Measurements from ENCODE around the gene TBCD. TPM values are rescaled to one million over a fixed set of nuclear protein-coding genes. Genes with fewer than 3 reads are reported as not detected.

Gene TBCD
- total RNA-seq, 1 donor, result 22.5 TPM

DNA sequence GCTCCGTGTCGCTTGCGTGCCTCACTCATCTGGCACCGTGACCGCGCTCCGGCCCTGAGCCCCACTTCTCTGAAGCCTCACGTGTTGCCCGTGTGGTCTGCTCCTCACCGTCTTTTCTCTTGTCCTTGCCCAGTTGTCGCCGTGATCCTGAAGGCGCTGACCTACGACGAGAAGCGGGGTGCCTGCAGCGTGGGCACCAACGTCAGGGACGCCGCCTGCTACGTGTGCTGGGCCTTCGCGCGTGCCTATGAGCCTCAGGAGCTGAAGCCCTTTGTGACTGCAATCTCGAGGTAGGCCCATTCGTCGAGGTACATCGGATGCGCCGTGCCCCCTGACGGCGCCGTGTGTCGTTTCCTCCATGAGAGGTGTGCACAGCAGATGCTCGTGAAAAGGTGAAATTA, 118.2 kb downstream of the TBCD start:
- TF ChIP-seq, protein P1, sequence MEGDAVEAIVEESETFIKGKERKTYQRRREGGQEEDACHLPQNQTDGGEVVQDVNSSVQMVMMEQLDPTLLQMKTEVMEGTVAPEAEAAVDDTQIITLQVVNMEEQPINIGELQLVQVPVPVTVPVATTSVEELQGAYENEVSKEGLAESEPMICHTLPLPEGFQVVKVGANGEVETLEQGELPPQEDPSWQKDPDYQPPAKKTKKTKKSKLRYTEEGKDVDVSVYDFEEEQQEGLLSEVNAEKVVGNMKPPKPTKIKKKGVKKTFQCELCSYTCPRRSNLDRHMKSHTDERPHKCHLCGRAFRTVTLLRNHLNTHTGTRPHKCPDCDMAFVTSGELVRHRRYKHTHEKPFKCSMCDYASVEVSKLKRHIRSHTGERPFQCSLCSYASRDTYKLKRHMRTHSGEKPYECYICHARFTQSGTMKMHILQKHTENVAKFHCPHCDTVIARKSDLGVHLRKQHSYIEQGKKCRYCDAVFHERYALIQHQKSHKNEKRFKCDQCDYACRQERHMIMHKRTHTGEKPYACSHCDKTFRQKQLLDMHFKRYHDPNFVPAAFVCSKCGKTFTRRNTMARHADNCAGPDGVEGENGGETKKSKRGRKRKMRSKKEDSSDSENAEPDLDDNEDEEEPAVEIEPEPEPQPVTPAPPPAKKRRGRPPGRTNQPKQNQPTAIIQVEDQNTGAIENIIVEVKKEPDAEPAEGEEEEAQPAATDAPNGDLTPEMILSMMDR (IDR thresholded peaks at IDR 0.05; ENCODE audit: insufficient read depth, low read depth, low read length), result no peak
- H3K4me3 ChIP-seq (ENCODE audit: low read depth, low read length), result no peak overlapping the region
- DNase-seq (ENCODE audit: low read depth), result no peak

DNA sequence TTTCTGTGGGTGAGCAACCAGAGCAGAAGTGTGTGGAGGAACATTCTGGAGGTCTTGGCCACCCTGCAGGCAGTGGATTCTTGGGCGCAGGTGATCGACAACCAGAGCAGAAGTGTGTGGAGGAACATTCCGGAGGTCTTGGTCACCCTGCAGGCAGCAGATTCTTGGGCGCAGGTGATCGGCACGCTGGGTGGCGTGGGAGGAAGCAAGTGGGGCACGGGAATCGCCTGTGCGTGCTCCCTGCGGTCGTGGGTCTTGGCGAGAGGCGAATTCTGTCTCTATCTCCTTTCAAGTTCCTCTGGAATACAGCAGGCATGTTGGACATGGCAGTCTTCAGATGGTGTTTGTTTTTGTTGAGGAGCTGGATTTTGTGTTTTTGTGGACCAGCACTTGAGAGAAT, 118.7 kb downstream of the TBCD start:
- TF ChIP-seq, protein P1 (IDR thresholded peaks at IDR 0.05; ENCODE audit: insufficient read depth, low read depth, low read length), result no peak
- no peak overlapping the region for H3K4me3 ChIP-seq (ENCODE audit: low read depth, low read length)
- no peak for DNase-seq (ENCODE audit: low read depth)

DNA sequence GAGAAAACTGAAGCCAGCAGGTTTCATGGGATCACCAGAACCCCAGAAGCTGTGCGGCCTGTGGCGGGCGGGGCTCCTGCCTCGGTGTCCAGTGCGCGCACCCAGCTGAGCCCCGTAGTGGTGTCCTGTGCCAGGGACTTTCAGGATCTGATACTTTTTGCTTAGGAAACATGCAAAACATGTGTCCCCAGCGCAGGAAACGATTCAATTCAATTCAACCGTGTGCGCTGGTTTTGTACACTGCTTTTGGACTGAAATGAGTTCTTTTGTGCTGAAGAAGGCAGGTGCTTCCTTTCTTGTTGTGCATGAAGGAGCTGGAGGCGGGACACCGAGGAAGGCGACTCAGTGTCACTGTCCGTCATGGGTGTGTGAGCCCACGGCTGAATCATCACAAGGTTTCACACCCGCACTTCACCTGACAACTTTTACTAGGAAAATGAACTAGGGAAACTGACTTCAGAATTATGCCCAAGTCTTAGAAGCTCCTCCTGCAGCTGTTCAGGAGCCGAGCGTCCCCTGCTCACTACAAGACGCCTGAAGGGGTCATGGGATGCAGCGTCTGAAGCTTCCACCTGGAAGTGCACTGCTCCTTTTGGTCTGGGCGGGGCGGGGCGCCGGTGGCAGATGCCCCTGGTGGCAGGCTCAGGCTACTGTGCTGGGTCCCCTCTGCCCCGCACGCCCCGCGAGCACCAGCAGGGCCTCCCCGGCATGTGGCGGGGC, 119.4 kb downstream of the TBCD start:
- H3K4me3 ChIP-seq (ENCODE audit: low read depth, low read length), result no peak overlapping the region
- DNase-seq (ENCODE audit: low read depth), result no peak
- TF ChIP-seq, protein P1 (IDR thresholded peaks at IDR 0.05; ENCODE audit: insufficient read depth, low read depth, low read length), result no peak

DNA sequence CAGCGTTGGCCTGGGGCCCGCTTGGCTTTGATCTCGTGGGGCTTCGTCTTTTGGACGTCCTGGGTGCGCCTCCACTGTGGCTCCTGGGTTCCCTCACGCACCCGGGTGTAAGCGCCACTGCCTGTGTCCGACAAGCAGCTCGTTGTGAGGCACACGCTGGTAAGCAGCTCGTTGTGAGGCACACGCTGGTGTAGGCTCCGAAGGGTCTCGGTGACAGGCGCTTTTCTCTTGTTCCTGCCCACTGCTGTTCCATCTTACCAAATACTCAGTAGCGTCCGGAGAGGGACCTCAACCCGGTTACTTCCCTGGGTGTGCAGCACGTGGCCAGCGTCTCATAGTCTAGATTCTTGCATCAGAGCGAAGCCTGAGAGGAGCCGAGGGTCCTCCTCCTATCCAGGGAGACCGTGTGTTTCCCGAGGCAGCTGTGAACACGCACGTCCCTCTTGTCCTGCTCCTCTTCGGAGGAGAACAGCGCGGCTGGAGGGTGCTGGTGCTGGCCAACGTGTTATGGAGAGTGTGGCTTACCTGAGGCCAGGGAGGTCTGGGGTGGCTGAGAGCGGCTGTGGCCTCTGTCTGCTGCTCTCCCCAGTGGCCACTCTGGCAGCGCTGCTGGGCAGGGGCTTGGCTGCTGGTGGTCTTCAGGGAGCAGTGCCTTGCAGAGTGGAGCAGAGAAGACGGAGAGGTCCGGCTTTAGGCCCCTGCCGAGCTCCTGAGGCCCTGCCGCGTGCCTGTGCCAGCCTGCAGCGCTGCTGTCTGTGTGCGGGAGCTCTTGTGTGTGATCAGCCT, 120.1 kb downstream of the TBCD start:
- H3K4me3 ChIP-seq (ENCODE audit: low read depth, low read length), result no peak overlapping the region
- TF ChIP-seq, protein P1 (IDR thresholded peaks at IDR 0.05; ENCODE audit: insufficient read depth, low read depth, low read length), result no peak
- no peak for DNase-seq (ENCODE audit: low read depth)

DNA sequence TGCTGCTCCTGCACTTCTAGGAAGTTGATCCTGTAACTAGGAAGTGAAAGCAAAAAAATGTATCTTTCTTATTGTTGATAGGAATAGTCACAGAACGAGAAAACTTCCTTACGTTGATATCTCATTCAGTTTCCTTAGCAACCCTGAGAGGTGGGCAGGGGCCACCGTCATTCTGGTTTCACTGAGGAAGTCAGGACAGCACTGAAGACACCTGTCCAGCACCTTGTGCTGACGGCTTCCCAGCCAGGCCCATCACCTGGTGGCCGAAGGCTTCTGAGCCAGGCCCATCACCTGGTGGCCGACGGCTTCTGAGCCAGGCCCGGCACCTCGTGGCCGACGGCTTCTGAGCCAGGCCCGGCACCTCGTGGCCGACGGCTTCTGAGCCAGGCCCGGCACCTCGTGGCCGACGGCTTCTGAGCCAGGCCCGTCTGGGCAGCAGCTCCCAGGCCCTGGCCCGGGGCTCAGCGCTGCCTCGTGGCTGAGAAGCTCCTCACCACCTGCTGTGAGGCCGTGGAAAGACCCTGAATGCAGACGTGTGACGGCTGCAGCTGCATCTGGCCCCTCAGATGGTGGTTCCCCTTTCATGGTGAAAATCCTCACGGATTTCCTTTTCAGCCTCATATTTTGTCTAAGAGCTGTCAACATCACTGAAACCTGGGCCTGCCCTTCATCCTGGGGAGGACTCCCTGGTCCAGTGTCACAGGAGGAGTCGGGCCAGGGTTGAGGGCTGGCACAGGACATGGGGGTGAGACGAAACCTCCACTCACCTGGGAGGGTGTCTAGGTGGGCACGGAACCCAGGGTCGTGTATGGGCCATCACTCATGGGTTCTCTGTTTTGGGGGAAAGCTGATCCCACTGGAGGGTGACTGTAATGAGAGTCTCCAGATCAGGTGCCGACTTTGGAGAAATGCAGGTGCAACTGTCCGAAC, 121.0 kb downstream of the TBCD start:
- TF ChIP-seq, protein P1 (IDR thresholded peaks at IDR 0.05; ENCODE audit: insufficient read depth, low read depth, low read length), result no peak
- no peak for DNase-seq (ENCODE audit: low read depth)
- H3K4me3 ChIP-seq (ENCODE audit: low read depth, low read length), result no peak overlapping the region

DNA sequence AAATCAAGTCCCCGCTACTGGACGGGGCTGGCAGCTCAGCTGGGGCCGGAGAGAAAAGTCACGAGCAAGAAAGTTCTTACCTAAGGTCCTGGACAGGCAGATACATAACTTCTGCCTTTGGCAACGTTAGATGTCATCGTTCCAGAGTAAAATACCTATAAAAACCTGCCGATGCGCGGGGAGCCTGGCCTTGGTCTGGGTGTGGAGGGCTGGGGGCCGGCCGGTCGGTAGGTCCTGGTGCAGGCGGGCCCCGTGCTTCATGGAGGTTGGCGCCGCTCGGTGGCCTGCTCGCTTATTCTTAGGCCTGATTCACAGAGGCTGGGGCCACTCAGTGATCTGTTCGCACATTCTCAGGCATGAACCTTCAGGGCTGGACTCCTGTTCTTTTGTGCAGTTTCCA, 121.7 kb downstream of the TBCD start:
- no peak for DNase-seq (ENCODE audit: low read depth)
- TF ChIP-seq, protein P1 (IDR thresholded peaks at IDR 0.05; ENCODE audit: insufficient read depth, low read depth, low read length), result no peak
- no peak overlapping the region for H3K4me3 ChIP-seq (ENCODE audit: low read depth, low read length)
